ENCODE measurements around the gene CLSTN2.

CLSTN2 gene

DNA sequence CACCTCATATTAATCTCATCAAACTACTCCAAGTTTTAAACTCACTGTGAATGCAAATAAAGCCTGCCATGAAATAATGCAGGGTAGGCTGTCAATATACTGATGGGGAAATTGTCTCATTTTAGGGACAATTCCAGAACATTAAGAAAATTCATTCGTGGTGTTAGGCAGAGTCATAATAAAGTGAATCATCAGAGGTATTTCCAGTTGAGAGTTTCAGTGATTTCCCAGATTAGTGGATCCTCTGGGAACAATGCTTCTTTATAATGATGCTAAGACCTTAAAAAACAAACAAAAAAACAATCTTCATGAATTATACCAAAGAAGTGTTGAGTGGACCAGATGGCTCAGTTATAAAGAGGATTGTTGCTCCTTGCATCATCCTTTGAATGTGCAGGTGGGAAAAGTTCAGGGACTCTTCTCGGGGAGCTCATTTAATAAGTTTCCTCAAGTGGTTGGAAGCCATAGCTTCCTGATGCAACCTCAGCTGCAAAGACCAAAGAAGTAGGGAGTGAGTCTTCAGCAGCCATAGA lies 381.9 kb downstream of the CLSTN2 start:
- Histone ChIP-seq H3K79me2 (ENCODE audit: control insufficient read depth, low read length) (no peaks in the 10 kb centered on the region), H3K27ac (ENCODE audit: low read depth, low read length) (no peak overlapping the region), H3K4me1 (ENCODE audit: control insufficient read depth, low read length) (no peaks in the 10 kb centered on the region), H3K4me2 (ENCODE audit: low read length) (no peak overlapping the region), H3K36me3 (ENCODE audit: control insufficient read depth, low read length) (no peaks in the 10 kb centered on the region), H4K20me1 (ENCODE audit: control insufficient read depth, insufficient read depth, low read depth, low read length) (no peaks in the 10 kb centered on the region), H3K9me2 (replicated peaks; ENCODE audit: control insufficient read depth, low read length) (no peaks in the 10 kb centered on the region), H3F3A (ENCODE audit: control insufficient read depth, insufficient read depth) (no peaks in the 10 kb centered on the region), H3K4me3 (ENCODE audit: low read length) (no peak overlapping the region), H3K27me3 (ENCODE audit: control insufficient read depth, low read length) (no peaks in the 10 kb centered on the region), H3K9me3 (ENCODE audit: control insufficient read depth, insufficient read depth, low read length) (no peaks in the 10 kb centered on the region)
- TF ChIP-seq, protein P1, sequence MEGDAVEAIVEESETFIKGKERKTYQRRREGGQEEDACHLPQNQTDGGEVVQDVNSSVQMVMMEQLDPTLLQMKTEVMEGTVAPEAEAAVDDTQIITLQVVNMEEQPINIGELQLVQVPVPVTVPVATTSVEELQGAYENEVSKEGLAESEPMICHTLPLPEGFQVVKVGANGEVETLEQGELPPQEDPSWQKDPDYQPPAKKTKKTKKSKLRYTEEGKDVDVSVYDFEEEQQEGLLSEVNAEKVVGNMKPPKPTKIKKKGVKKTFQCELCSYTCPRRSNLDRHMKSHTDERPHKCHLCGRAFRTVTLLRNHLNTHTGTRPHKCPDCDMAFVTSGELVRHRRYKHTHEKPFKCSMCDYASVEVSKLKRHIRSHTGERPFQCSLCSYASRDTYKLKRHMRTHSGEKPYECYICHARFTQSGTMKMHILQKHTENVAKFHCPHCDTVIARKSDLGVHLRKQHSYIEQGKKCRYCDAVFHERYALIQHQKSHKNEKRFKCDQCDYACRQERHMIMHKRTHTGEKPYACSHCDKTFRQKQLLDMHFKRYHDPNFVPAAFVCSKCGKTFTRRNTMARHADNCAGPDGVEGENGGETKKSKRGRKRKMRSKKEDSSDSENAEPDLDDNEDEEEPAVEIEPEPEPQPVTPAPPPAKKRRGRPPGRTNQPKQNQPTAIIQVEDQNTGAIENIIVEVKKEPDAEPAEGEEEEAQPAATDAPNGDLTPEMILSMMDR (IDR thresholded peaks at IDR 0.05; ENCODE audit: low read depth, low read length, poor library complexity, severe bottlenecking), result no peak
- no peak for TF ChIP-seq EZH2phosphoT487 (IDR thresholded peaks at IDR 0.05; ENCODE audit: borderline replicate concordance, low read length)

DNA sequence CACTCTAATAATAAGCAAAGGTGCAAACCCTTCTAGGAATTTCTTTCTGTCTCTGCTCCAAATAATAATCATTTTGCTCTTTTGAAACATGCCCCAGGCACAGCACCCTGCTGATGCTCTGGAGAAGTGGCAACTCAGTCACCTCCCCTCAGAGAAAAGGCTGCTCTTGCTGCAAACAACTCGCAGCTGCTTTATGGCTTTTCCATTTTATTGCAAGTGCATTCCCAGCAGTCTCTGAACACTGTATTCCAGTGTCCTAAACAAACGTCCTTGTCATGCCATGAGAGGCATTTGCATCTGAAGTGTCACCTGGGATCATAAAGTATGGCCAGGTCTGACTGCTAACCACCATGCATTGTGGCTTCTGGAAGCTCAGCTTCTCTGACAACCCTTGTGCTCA lies 384.8 kb downstream of the CLSTN2 start:
- Histone ChIP-seq H3K27me3 (ENCODE audit: control insufficient read depth, low read length) (no peaks in the 10 kb centered on the region), H3K4me1 (ENCODE audit: control insufficient read depth, low read length) (no peaks in the 10 kb centered on the region), H3K36me3 (ENCODE audit: control insufficient read depth, low read length) (no peaks in the 10 kb centered on the region), H3F3A (ENCODE audit: control insufficient read depth, insufficient read depth) (no peaks in the 10 kb centered on the region), H3K27ac (ENCODE audit: low read depth, low read length) (no peak overlapping the region), H3K9me2 (replicated peaks; ENCODE audit: control insufficient read depth, low read length) (no peaks in the 10 kb centered on the region), H3K79me2 (ENCODE audit: control insufficient read depth, low read length) (no peaks in the 10 kb centered on the region), H4K20me1 (ENCODE audit: control insufficient read depth, insufficient read depth, low read depth, low read length) (no peaks in the 10 kb centered on the region), H3K4me2 (ENCODE audit: low read length) (no peak overlapping the region), H3K9me3 (ENCODE audit: control insufficient read depth, insufficient read depth, low read length) (no peaks in the 10 kb centered on the region), H3K4me3 (ENCODE audit: low read length) (no peak overlapping the region)
- TF ChIP-seq, protein P1 (IDR thresholded peaks at IDR 0.05; ENCODE audit: low read depth, low read length, poor library complexity, severe bottlenecking), result no peak
- TF ChIP-seq EZH2phosphoT487 (IDR thresholded peaks at IDR 0.05; ENCODE audit: borderline replicate concordance, low read length), result no peak

DNA sequence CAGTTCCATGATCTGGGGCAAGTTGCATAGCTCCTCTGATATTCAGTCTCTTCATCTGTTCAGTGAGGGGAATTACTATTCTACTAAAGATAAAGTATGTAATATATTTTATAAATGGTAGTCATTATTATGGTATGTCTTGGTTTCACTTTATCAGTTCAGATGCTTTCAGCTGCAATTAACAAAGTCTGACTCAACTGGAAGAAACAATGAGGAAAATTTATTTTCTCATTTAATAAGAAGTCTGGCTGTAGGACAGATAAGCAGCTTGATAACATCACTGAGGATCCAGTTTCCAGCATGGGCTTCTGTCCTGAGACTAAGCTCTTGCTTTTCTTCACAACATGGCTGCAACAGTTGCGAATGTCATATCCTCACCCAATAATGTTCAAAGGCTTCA lies 388.6 kb downstream of the CLSTN2 start:
- no peaks in the 10 kb centered on the region for H3K9me3 ChIP-seq (ENCODE audit: control insufficient read depth, insufficient read depth, low read length)
- no peak overlapping the region for H3K27ac ChIP-seq (ENCODE audit: low read depth, low read length)
- no peaks in the 10 kb centered on the region for H3F3A ChIP-seq (ENCODE audit: control insufficient read depth, insufficient read depth)
- no peak overlapping the region for H3K4me2 ChIP-seq (ENCODE audit: low read length)
- no peaks in the 10 kb centered on the region for H3K36me3 ChIP-seq (ENCODE audit: control insufficient read depth, low read length)
- no peaks in the 10 kb centered on the region for H4K20me1 ChIP-seq (ENCODE audit: control insufficient read depth, insufficient read depth, low read depth, low read length)
- H3K4me3 ChIP-seq (ENCODE audit: low read length), result no peak overlapping the region
- H3K79me2 ChIP-seq (ENCODE audit: control insufficient read depth, low read length), result no peaks in the 10 kb centered on the region
- H3K9me2 ChIP-seq (replicated peaks; ENCODE audit: control insufficient read depth, low read length), result no peaks in the 10 kb centered on the region
- H3K27me3 ChIP-seq (ENCODE audit: control insufficient read depth, low read length), result no peaks in the 10 kb centered on the region
- TF ChIP-seq, protein P1 (IDR thresholded peaks at IDR 0.05; ENCODE audit: low read depth, low read length, poor library complexity, severe bottlenecking), result no peak
- TF ChIP-seq EZH2phosphoT487 (IDR thresholded peaks at IDR 0.05; ENCODE audit: borderline replicate concordance, low read length), result no peak
- no peaks in the 10 kb centered on the region for H3K4me1 ChIP-seq (ENCODE audit: control insufficient read depth, low read length)

Data from DOHH2 (cell line).